GM21717 (cell line): ENCODE results near the gene TMED1.
"Not testable (repeated sequence)": the region's sequence is repeated elsewhere in the genome, so short reads cannot be mapped to it uniquely, and the experiment has no call there.

Source experiments
- ATAC-seq: cut with Tn5 transposase; IDR thresholded peaks from one replicate; pipeline ENCODE4 v1.9.1; 2021; ENCODE audit warnings: mild to moderate bottlenecking, moderate library complexity; ENCODE audit not compliant: unreplicated experiment

TMED1 gene

DNA sequence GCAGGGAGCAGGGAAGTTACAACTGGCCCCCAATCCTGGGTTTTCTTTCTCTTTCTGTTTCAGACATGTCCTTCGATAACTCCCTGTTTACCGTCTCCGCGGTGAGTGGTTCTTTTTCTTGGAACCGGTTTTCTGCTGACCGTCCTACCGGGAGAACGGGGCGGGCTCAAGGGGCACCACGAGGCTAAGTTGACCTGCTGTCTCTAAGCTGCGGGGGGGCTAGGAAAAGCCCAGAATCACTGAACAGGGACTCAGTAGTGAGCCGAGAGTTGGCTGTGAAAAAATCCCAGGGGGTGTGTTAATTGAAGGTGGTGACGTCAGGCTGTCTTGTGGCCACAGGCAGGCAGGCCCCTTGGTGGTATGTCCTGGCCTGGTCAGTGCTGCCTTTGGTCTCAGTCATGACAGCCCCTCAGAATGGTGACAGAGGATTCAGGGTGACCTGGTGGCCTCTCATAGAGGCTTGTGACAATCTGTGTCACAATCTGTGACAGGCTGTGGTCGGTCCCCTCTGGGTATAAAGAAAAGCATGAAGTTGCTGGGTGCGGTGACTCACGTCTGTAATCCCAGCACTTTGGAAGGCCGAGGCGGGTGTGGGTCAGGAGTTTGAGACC is 27.2 kb upstream of the TMED1 start:
- ATAC-seq = no peak

DNA sequence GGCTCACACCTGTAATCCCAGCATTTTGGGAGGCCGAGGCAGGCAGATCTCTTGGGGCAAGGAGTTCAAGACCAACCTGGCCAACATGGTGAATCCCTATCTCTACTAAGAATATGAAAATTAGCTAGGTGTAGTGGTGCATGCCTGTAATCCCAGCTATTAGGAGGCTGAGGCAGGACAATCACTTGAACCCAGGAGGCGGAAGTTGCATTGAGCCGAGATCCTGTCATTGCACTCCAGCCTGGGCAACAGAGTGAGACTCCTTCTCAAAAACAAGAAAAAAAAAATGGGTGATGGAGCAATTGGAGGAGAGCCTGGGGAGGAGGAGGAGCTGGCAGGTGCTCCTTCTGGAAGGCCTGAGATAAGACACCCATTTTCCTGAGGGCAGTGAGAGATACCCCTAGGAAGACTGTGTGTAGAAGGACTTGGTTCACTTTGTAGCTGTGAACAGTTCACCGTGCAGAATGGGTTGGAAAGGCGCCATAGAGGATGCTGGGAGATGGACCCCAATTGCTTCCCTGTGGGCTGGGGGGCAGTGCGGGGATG is 26.6 kb upstream of the TMED1 start:
- ATAC-seq = no peak

DNA sequence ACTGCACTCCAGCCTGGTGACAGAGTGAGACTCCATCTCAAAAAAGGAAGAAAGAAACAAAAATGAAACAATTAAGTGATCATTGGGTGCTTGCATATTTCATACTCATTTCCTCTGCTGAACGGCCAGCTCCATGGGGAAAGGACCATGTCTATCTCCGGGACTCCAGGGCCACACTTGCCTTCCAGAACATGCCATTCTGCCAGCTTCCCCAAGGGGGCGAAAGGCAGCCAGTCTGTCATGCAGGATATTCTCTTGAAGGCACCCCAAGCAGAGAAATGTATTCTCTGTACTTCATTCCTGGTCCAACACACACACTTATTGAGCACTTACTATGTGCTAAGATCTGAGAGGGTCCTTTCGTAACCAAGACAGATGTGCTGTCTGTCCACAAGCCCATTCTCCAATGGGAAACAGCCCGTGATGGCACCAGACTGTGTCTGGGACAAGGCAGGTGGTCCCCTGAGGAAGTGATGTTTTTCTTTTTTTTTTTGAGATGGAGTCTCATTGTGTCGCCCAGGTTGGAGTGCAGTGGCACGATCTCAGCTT is 25.2 kb upstream of the TMED1 start:
- no peak for ATAC-seq

DNA sequence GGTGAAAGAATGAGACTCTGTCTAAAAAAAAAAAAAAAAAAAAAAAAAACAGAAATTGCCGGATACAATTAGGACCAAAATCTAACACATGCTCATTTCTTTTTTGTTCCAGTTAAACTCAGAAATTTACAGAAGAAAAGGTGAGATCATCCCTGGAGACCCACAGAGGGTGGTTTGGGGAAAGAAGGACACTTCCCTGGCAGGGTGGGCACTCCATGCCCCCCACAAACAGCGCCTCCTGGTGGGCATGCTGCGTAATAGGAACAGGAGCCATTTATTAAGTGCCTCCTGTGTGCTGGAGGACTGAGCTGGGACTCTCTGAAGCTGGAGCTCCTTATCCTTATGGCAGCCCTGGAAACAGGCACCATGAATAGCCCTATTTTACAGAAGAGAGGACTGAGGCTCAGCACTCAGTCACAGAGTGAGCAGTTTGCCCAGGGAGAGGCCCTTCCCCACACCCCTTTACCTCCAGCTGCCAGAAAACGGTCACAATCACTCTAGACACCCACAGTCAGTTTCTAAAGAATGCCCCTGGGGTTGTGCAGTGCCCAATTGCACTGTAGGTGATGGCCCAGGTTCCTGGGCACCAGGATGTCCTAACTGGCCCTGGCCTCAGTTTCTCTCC is 22.3 kb upstream of the TMED1 start:
- no peak for ATAC-seq

DNA sequence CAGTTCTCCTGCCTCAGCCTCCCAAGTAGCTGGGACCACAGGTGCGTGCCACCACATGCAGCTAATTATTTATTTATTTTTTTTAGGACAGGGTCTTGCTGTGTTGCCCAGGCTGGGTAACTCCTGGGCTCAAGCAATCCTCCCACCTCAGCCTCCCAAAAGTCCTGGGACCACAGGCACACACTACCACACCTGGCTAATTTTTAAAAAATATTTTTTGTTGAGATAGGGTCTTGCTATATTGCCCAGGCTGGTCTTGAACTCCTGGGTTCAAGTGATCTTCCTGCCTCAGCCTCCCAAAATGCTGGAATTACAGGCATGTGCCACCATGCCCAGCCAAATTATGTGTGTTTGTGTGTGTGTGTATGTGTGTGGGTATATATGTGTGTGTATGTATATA is 20.9 kb upstream of the TMED1 start:
- ATAC-seq = not testable (repeated sequence)

DNA sequence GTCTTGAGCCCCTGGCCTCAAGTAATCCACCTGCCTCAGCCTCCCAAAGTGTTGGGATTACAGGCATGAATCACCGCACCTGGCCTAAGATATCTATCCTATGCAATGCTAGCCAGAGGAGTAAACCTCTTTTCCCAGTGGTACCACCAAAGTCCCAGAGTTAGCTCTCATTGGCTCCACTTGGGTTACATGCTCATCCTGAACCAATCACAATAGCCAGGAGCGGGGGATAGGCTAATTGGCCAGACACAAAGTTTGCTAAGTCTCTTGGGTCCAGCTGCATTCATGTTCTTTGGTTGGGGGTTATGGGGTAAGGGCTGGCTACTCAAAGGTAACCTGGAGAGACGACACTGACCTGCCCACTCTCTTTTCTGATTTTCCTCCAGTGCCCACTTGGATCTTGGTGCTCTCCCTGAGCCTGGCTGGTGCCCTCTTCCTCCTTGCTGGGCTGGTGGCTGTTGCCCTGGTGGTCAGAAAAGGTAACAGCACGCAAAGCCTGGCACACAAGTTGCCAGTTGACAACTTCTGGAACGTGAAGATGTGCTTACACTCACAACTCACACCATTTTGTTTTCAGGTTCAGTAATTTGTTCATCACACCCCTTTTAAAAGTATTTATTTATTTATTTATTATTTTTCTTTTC is 20.0 kb upstream of the TMED1 start:
- no peak for ATAC-seq

DNA sequence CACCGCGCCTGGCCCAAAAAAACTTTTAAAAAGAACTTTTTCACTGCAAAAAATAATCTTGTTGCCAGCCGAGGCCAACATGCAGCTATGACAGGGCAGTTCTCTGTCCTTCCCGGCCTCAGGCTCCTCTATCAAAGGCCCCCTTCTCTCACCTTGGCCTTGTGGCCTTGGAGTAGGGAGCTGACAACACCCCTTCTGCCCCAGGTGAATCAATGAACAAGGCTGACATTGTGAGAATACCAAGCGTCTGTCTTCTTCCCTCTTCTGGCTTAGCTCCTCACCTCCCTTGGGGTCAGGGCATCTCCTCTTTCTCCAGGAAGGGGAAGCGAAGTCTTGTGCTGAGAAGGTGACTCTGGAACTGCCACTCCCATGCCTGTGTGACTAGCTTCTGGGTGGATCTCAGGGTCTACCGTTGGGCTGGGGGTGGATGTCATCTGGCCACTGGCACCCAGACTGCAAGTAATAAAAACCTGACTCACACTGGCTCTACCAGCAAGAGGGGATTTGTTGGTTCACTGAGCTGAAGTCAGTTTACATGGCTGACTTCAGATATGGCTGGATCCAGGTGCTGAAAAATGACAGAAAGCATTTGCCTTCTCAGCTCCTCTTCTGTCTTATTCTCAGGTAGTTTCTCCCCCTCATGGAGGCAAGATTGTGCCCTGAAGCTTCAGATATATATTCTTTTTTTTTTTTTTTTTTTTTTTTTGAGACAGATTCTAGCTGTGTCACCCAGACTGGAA is 18.5 kb upstream of the TMED1 start:
- no peak for ATAC-seq

DNA sequence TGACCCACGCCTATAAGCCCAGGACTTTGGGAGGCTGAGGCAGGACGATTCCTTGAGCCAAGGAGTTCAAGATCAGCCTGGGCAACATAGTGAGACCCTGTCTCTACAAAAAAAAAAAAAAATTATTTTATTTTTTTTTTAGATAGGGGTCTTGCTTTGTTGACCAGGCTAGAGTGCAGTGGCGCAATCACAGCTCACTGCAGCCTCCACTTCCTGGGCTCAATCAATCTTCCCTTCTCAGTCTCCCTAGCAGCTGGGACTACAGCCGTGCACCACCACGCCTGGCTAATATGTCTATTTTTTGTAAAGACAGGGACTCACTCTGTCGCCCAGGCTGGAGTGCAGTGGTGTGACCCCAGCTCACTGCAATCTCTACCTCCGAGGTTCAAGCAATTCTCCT is 16.9 kb upstream of the TMED1 start:
- ATAC-seq = no peak

DNA sequence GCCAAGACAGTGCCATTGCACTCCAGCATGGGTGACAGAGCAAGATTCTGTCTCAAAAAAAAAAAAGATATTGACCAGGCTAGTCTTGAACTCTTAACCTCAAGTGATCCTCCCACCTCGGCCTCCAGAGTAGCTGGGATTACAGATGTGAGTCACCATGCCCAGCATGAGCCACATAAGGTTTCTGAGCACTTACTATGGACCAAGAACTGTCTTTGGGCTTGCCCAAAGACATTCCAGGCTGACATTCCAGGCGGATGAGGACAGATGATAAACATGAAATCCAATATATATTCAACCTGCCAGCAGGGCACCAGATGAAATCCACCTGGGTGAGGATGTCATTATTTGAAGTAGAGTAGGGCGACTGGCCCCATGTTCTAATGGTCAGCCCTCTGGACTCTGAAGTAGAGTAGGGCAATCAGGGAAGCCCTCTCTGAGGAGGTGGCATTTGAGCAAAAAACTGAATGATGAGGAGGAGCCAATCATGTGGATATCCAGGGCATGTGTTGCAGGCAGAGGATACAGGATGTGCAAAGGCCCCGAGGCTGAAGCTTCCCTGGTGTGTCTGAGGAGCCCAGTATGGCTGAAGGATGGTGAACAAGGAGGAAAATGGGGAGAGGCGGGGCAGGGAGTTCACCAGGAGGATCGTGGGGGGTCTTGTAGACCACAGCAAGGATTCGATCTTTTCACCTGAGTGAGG is 16.2 kb upstream of the TMED1 start:
- ATAC-seq = no peak

DNA sequence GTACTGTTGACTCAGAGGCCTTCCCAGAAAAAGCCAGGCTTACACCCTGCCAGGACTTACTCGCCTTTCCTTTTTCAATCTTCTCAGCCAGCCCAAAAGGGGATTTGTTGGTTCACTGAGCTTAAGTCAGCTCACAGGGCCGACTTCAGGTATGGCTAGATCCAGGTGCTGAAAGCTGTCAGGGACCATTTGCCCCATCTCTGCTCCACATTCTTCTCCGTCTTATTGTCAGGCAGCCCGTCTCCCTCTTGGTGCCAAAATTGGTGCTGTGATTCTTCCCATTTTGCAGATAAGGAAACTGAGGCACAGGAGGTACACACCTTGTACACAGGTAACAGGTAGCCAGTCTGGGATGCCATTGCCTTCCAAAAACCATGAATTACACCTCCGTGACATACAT is 14.6 kb upstream of the TMED1 start:
- ATAC-seq = no peak

DNA sequence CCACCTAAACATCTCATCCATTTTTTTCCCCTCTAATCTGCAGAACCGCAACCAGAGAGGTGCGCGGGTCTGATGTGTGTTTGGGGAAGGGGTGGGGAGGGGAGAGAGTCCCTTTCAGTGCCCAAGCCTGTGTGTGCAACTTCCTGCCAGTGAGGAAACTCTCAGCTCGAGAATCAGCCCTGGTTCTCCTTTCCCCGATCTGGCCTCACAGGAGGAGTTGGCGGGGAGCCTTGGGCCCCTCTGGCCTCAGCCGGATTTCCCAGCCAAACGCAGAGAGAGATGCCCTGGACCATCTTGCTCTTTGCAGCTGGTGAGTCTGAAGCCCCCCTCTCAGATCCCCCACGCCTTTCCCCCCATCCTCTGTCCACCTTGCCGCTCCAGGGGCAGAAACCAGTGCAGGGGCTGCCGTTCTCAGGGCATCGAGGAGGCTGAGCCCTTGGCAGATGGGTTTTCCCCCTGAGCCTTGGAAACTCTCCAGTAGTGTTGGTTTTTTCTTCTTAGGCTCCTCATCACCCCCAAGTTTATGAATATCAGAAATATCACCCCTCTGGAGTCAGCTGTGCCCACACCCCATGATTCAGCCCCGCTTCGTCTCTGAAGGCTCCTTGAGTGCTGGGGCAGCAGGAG is 12.3 kb upstream of the TMED1 start, which contains the start of gene C19orf38:
Gene C19orf38 (plus strand): TSS at position 186 of the 627 bp plus-strand sequence. CDS start 94 bp downstream, at position 280.
- ATAC-seq = no peak

DNA sequence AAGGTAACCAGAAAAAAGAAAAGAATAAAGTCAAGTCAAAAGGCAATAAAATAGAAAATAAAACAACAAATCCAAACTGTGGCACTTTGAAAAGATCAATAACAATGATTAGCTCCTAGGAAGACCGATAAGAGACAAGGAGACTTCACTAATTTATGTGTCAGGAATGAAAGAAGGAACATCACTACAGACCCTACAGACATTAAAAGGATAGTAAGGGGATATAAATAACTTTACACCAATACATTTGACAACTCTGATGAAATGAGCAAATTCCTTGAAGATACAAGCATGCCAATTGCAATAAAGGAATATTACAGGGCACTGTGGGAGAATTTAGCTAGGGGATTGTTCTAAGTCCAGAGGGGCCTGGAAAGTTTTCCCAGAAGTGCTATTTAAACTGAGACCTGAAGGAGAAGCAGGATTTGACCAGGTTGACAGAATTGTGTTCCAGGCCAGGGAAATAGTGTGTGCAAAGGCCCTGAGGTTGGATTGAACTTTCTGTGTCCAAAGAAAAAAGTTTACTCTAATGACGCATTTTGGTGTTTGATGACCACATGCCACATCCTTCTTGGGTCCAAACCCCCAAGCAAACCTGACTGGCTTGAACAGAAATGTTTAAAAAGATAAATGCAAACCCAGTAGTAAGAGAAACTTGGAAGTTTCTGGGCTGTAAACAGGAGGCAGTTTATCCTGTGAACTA is 10.6 kb upstream of the TMED1 start:
- no peak for ATAC-seq

DNA sequence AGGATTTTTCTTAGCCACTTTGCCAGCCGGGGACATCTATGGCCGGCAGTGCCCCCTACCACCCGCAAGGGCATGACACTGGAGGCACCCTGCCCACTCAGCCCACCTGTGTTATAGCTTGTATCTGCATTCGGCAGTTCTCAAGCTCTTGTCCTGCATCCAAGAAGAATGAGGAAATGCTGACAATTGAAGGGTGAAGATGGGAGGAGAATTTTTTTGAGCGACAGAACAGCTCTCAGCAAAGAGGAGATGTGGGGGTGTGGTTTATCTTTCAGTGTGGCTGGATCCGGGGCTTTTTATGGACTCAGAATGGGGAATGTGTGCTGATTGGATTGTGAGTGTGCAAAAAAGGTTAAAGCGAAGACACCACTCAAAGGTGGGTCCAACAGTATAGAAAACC is 6.8 kb upstream of the TMED1 start:
- no peak for ATAC-seq

DNA sequence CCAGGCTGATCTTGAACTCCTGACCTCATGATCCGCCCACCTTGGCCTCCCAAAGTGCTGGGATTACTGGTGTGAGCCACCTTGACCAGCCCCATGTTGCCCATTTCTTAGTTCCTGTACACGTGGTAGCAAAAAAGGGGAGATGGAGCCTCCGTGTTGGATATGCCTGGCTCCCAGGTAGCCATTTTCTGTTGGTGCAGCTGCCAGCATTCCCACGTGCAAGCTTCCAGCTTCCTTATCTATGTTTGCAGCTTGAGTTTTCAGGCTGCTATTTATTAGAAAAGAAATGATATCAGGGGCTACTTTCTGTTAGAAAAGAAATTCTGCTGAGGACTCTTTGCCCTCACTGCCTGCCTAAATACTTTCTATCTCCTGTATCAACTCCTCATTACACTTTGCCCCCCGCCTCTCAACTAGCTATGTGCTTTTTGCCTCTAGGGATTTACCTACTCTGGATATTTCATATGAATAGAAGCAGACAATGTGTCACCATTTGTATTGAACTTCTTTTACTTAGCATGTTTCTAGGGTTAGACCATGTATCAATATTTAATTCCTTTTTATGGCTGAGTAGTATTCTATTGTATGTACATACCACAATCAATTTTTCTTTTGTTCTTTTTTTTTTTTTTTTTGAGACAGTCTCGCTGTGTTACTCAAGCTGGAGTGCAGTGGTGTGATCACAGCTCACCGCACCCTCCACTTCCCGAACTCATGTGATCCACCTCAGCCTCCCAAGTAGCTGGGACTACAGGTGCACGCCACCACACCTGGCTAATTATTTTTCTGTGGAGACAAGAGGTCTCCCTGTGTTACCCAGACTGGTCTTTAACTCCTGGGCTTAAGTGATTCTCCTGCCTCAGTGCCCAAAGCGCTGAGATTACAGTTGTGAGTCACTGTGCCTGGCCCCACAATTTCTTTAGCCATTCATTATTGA is 3.4 kb upstream of the TMED1 start:
- no peak for ATAC-seq

DNA sequence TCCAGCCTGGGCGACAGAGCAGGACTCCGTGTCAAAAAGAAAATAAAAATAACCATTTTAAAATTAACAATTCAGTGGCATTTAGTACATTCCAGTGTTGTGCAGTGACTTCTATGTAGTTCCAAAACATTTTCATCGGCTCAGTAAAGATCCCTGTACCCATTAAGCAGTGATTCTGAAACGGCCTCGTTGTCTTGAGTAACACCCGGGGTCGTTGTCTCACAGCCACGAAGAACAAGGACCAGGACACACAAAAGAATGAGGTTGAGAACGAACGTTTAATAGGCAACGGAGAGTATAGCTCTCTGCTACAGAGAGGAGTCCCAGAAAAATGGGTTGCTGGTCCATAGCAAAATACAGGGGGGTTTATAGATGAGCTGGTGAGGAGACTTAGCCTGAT is 2.4 kb upstream of the TMED1 start:
- no peak for ATAC-seq

DNA sequence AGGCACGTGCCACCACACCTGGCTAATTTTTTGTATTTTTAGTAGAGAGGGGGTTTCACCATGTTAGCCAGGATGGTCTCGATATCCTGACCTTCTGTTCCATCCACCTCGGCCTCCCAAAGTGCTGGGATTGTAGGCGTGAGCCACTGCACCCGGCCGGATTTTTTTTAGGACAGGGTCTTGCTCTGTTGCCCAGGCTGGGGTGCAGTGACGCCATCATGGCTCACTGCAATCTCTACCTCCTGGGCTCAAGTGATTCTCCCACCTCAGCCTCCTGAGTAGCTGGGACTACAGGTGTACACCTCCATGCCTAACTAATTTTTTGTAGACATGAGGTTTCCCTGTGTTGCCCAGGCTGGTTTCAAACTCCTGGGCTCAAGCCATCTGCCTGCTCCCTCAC is 1.6 kb upstream of the TMED1 start:
- not testable (repeated sequence) for ATAC-seq

DNA sequence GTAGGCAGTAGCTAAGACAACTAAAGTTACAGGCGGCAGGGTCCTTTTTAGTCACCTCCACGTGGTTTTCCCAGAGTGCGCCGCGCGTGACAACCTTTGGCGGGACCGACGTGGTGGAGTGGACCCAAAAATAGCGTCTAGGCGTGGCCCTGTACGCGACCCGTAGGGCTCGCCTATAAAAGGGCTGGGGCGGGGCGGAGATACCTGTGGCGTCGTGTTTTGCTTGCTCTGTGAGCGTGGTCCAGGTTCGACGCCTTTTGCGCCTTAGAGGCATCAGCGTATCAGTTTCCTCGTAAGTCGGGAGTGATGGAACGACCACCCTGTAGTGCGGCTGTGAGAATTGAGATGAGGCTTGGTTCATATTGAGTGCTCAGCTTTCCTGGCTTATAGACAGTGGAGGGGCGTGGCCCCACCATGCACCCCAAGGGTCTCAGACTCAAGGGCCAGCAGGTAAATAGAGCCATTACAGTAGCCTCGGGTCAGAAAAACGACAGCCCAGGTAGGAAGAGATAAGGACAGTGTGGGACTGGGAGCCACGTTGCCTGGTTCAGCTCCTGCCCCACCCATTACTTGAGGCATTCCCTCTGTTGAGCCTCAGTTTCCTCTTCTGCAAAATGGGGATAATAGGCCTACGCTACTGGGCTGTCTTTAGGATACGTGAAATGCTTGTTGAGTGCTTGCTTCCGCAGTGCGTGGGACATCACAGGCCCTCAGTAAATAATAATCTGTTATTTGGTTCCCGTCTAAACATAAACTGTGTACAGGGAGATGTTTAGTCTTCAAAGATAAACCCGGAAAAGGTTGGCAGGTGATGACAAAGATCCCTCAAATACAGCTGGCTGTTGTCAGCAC is 693 bp upstream of the TMED1 start:
- no peak for ATAC-seq
